Measurements from ENCODE around the gene VRK1.

Gene VRK1

DNA sequence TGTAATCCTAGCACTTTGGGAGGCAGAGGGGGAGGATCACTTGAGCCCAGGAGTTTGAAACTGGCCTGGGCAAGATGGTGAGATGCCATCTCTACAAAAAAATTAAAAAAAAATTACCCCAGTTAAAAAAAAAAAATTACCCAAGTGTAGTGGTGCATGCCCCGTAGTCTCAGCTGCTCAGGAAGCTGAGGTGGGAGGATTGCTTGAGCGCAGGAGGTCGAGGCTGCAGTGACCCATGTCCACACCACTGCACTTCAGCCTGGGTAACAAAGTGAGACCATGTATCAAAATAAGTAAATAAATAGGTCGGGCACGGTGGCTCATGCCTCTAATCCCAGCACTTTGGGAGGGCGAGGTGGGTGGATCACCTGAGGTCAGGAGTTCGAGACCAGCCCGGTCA lies 128.8 kb downstream of the VRK1 start:
- no peak for DNase-seq

DNA sequence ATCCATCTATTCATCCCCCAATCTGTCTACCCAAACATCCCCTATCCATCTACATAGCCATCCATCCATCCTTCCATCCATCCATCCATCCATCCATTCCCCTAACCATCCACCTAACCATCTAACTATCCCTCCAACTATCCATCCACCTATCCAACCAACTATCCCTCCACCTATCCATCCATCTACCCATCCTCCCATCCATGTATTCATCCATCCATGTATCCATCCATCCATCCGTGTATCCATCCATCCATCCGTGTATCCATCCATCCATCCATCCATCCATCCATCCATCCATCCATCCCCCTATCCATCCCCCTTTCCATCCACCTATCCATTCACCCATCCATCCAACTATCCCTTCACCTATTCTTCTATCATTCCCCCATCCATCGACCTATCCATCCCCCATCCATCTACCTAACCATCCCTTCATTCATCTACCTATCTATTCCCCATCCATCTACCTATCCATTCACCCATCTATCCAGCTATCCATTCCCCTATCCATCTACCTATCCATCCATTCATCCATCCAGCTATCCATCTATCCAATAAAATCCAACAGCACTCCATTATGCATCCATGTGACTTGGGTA lies 131.7 kb downstream of the VRK1 start:
- DNase-seq: no peak

DNA sequence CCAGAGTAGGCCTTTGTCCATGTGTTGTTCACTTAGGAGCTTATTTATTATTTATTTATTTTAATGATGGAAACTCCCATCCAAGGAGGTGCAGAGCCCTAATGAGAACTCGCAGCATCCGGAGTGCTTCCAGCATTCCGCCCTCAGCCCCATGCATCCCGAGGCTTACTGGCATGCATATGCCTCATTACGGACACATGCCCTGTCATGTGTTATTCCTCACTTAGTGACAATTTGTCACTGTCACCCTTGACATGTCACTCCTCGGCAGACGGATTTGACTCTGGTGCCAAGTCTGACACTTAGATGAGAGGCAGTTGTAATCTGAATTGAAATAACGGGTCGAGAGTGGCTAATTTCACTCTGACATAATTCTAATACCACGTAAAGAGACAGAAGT lies 132.8 kb downstream of the VRK1 start:
- DNase-seq: no peak

DNA sequence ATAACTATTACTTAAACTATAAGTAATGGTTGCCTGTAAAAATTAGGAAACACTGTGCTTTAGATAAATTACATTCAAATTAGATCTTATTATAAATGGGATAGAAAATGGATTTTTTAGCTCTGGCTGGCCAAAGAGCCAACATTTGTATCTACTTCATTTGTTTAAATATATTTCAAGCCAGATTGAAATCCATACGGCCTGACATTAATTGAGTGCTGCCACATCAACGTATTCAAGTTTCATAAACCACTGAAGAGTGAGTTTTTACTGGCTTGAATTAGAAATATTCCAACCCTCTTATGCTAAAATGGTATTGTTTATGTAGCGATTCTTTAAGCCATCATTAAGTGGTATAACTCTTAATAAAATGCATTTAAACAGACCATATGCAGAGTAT lies 133.3 kb downstream of the VRK1 start:
- DNase-seq: no peak

Data from CD4-positive, alpha-beta T cell treated with Interleukin-1 beta for 1 hour (primary cell).